HG02870 (cell line): ENCODE data around the gene FRMD7.
"Not testable (repeated sequence)": the region's sequence is repeated elsewhere in the genome, so short reads cannot be mapped to it uniquely, and the experiment has no call there.

Experiments
- ATAC-seq: cut with Tn5 transposase; IDR thresholded peaks from one replicate; pipeline ENCODE4 v1.9.1; 2021; ENCODE audit warnings: mild to moderate bottlenecking, moderate library complexity; ENCODE audit not compliant: unreplicated experiment

Gene FRMD7

GRCh38 chrX:132127743-132128142, at the start of gene FRMD7:
Gene FRMD7, minus strand, starts transcription at chrX:132128020. Its CDS starts 176 bp downstream, at chrX:132127844.
- ATAC-seq, result no peak

- ATAC-seq, result no peak
These were observed 45.8 kb upstream of the FRMD7 start for GRCh38 chrX:132173647-132174046.

- no peak for ATAC-seq
These were observed 44.1 kb upstream of the FRMD7 start for GRCh38 chrX:132171881-132172280.

GRCh38 chrX:132171478-132171877, 43.7 kb upstream of the FRMD7 start:
- ATAC-seq, result no peak

GRCh38 chrX:132169554-132169953, 41.7 kb upstream of the FRMD7 start:
- ATAC-seq, result no peak

GRCh38 chrX:132165651-132166050, 37.8 kb upstream of the FRMD7 start:
- no peak for ATAC-seq

GRCh38 chrX:132165005-132165404, 37.2 kb upstream of the FRMD7 start:
- ATAC-seq, result no peak

GRCh38 chrX:132163094-132163493, 35.3 kb upstream of the FRMD7 start:
- not testable (repeated sequence) for ATAC-seq

- ATAC-seq, result no peak
These were observed 25.3 kb upstream of the FRMD7 start for GRCh38 chrX:132153166-132153565.

GRCh38 chrX:132146456-132146855, 18.6 kb upstream of the FRMD7 start:
- ATAC-seq, result no peak

GRCh38 chrX:132144061-132144460, 16.2 kb upstream of the FRMD7 start:
- ATAC-seq, result no peak

- ATAC-seq, result no peak
These were observed 1.9 kb downstream of the FRMD7 start for GRCh38 chrX:132125906-132126305.

GRCh38 chrX:132120913-132121312, 6.9 kb downstream of the FRMD7 start:
- ATAC-seq, result no peak

- no peak for ATAC-seq
These were observed 7.9 kb downstream of the FRMD7 start for GRCh38 chrX:132119821-132120515.

GRCh38 chrX:132119283-132119682, 8.5 kb downstream of the FRMD7 start:
- no peak for ATAC-seq

GRCh38 chrX:132118358-132118757, 9.5 kb downstream of the FRMD7 start:
- no peak for ATAC-seq

- ATAC-seq, result no peak
These were observed 12.0 kb downstream of the FRMD7 start for GRCh38 chrX:132115792-132116191.

GRCh38 chrX:132114607-132115006, 13.2 kb downstream of the FRMD7 start:
- ATAC-seq, result no peak

GRCh38 chrX:132107291-132107690, 20.5 kb downstream of the FRMD7 start:
- no peak for ATAC-seq

- no peak for ATAC-seq
These were observed 26.0 kb downstream of the FRMD7 start for GRCh38 chrX:132101799-132102198.

- no peak for ATAC-seq
These were observed 26.6 kb downstream of the FRMD7 start for GRCh38 chrX:132101206-132101605.

- not testable (repeated sequence) for ATAC-seq
These were observed 29.1 kb downstream of the FRMD7 start for GRCh38 chrX:132098704-132099103.

- ATAC-seq, result no peak
These were observed 33.7 kb downstream of the FRMD7 start for GRCh38 chrX:132094164-132094563.
